T follicular helper cell (primary cell): ENCODE data around the gene COA7.

Experiments
- DNase-seq: peaks from one replicate; pipeline ENCODE4 v3.0.0-alpha.2; 2020; ENCODE audit warnings: low read depth

Gene COA7

DNA sequence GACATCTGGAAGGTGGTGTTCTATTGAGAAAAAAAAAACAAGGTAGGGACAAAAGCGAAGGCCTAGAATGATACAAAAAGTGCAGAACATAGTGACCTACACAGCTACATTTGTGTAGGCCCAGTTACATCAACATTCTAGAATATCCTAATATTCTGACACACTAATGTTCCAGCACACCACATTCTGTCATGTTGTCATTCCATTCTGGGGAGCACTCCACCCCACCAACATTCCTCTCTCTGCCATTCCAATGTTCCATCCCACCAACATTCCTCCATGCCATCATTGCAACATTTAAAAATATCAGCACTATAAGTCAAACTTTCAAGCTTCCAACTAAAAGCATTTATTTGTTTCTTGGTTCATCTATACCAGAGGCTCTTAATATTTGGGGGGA lies 28.5 kb downstream of the COA7 start:
- no peak for DNase-seq

GRCh38 chr1:52668711-52669110 lies 29.4 kb downstream of the COA7 start:
- DNase-seq: no peak

DNA sequence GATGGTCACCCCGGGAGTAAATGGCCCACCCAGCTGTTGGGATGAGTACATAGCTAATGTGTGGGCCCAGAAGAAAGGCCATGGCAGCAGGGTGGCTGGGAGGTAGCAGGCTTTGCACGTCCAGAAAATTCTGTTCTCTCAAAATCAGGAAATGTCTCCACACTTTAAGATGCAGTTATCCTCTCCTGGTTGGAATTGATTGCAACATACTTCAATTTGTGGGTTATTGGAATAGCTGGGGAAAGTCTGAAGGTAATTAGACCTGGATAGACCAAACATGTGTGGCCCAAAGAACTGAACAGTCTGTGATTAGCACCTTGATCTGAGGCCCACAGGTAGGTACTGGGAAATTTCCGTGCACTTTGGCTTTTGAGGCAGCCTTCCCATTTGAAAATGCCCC lies 30.2 kb downstream of the COA7 start:
- no peak for DNase-seq

- no peak for DNase-seq
Measured at GRCh38 chr1:52667290-52667689, 30.9 kb downstream of the COA7 start.

DNA sequence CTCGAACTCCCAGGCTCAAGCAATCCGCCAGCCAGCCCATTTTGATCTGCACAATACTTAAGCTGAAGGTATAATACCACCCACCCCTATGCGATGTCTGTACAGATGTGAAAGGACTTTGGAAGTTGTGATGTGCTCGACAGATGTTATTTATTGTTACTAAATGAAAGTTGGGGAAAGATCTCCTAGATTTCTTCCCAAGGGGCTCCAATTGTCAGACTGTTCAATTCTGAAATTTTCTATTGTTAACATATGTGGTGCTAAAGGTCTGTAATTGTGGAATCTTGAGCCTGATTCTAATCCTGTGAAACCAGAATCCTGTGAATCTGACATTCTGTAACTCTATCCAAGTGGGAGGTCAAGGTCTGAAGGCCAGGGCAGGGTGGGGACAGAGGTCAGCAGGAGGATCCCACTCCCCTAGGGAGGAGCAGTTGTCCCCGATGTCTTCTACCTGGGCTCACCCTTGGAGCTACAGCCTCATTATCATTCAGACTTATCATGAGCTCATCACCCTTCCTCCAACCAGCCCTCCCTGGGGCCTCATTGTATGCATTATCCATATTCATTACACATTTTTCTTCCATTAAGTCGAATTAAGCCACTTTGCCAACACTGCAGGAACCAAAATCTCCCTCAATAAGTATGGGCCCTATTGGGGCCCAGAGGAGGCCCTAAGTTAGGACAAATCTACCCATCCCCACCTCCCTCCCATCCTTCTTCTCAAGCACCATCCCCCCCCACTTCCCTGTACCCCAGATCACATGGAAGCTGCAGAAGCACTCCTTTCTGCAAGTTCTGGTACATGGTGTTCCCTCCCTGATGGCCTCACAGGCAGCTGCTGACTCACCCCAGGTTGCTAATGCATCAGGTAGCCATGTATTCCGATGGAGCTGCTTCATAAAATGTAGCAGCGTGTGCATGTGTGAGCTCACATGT lies 32.9 kb downstream of the COA7 start:
- no peak for DNase-seq

- no peak for DNase-seq
Measured at GRCh38 chr1:52663716-52664115, 34.4 kb downstream of the COA7 start.

DNA sequence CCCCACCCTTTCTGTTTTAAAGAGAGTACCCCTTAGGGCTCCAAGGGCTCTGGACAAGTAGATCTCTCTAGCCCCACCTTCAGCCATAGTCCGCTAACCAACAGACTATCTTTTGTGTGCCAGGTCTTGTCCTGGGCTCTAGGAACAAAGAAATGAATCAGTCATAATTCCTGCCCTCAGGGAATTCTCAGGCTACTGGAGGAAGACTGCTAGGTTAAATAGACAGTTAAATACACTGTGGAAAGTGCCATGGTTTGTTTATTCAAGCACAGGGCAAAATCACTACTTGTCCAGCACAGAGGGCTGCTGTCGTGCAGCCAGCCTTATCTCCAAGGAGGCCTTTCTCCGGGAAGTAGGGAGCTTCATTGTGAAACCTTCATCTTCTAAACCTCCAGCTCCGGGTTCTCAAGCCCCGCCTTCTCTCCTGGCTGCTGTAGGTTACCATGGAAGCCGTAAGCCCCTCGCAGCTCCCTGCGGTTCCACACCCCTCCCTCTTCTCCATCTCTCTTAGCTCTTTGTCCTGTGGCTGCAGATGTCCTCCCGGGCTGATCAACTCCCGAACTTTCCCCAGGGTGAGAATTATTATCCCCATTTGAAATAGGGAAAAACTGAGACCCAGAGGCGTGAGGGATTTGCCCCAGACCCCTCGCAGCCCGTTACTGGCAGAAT lies 35.4 kb downstream of the COA7 start:
- DNase-seq: no peak

- no peak for DNase-seq
Measured at GRCh38 chr1:52660807-52661206, 37.3 kb downstream of the COA7 start.

- DNase-seq: no peak
Measured at GRCh38 chr1:52659851-52660596, 38.1 kb downstream of the COA7 start.

- no peak for DNase-seq
Measured at GRCh38 chr1:52659356-52659755, 38.8 kb downstream of the COA7 start.

DNA sequence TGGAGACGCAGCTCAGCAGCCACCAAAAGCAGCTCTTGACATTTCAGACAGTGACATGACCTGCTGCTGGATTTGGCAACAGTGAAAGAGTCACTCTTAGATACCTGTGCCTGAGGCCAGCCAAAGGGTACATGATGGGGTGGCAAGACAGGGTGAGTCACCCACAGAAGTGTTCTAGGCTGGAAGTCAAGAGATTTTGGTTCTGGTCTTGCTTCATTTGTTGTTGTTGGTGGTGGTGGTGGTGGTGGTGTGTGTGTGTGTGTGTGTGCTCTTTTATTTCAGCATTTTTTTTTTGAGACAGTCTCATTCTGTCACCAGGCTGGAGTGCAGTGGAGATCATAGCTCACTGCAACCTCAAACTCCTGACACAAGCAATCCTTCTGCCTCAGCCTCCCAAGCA lies 39.4 kb downstream of the COA7 start:
- DNase-seq: no peak

DNA sequence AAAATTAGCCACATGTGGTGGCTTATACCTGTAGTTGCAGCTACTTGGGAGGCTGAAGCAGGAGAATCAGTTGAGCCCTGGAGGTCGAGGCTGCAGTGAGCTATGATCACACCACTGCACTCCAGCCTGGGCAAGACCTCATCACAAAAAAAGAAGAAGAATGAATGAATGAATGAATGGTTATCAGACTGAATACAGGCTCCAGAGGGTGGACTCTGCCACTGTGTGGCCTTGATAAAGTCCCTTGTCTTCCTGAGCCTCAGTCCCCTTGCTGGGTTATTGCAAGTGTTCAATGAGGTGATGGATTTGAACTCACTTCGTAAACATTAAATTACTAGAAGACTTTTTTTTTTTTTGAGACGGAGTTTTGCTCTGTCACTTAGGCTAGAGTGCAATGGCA lies 40.4 kb downstream of the COA7 start:
- no peak for DNase-seq

GRCh38 chr1:52654063-52654462 lies 44.1 kb downstream of the COA7 start:
- DNase-seq: no peak

DNA sequence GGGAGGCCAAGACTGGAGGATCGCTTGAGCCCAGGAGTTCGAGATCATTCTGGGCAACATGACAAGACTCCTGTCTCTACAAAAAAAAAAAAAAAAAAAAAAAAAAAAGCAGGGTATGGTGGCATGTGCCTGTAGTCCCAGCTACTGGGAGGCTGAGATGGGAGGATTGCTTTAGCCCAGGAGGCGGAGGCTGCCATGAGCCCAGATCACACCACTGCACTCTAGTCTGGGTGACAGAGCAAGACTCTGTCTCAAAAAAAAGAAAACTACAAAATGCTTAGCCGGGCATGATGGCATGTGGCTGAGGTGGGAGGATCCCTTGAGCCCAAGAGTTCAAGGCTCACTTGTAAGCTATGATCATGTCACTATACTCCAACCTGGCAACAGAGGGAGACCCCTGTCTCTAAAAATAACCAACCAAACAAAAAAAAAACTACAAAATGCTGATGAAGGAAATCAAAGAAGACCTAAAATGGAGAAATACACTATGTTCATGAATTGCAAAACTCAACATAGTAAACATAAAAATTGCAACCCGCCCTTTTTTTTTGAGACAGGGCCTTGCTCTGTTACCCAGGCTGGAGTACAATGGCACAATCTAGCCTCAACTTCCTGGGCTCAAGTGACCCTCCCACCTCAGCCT lies 44.8 kb downstream of the COA7 start:
- DNase-seq: no peak

GRCh38 chr1:52651904-52652303 lies 46.2 kb downstream of the COA7 start:
- DNase-seq: no peak

DNA sequence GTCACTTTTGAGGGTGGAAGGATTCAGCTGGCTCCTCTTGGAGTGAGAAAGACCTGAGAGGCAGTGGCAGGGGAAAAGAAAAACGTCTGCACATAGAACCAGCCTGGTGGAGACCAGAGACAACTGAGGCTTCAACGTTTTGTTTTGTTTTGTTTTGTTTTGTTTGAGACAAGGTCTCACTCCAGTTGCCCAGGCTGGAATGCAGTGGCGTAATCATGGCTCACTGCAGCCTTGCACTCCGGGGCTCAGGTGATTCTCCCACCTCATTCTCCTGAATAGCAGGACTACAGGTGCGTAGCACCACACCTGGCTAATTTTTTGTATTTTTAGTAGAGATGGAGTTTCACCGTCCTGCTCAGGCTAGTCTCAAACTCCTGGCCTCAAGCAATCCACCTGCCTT lies 52.9 kb downstream of the COA7 start:
- no peak for DNase-seq

DNA sequence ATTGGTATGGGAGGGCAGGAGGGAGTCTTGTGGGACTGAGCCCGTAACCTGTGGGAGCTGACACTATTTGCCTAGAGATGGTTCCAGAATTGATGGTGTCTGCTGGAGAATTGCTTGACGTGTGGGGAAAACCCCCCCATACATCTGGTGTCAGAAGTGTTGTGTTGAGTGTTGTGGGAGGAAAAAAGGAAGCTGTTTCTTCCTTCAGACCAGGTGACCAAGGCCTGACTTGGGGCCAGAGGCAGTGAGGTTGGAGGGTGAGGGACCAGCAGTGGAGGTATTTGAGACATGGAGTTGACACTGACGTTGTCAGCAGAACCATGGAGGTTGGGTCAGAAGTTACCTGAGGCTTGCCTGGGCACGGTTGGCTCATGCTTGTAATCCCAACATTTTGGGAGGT lies 56.8 kb downstream of the COA7 start:
- DNase-seq: no peak

DNA sequence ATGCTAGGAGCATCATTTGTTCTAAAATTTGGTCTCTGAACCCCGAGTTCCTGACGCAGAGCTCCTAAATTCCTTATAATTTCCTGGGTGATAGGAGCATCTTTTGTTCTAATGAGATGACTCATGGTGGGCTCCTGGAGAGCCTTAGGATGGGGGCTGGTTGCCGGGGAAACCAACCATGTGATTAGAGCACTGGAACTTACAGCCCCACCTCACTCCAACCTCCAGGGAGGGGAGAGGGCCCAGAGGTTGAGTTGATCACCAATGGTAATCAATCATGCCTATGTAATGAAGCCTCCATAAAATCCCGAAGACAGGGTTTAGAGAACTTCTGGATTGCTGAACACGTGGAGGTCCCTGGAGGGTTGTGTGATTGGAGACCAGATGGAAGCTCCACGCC lies 57.5 kb downstream of the COA7 start:
- DNase-seq: no peak

- DNase-seq: no peak
Measured at GRCh38 chr1:52637946-52638345, 60.2 kb downstream of the COA7 start.

- peak; percentile 62 for DNase-seq
Measured at GRCh38 chr1:52636721-52637695, 61.1 kb downstream of the COA7 start.
